HG02678 (cell line): ENCODE results near the gene GNAT3.

Experiments used
- ATAC-seq: cut with Tn5 transposase; IDR thresholded peaks from one replicate; pipeline ENCODE4 v1.9.1; 2021; ENCODE audit warnings: mild to moderate bottlenecking, moderate library complexity; ENCODE audit not compliant: unreplicated experiment

GNAT3 gene

GRCh38 chr7:80511964-80512363 lies at the start of gene GNAT3:
Gene GNAT3, minus strand, starts transcription at chr7:80512064. Its CDS starts 138 bp downstream, at chr7:80511926.
- no peak for ATAC-seq

- no peak for ATAC-seq
Measured at GRCh38 chr7:80558116-80558515, 46.3 kb upstream of the GNAT3 start.

GRCh38 chr7:80552031-80552694 lies 40.3 kb upstream of the GNAT3 start:
- no peak for ATAC-seq

GRCh38 chr7:80550005-80550404 lies 38.1 kb upstream of the GNAT3 start:
- ATAC-seq = no peak

- ATAC-seq = no peak
Measured at GRCh38 chr7:80548840-80549530, 37.1 kb upstream of the GNAT3 start.

GRCh38 chr7:80542398-80542797 lies 30.5 kb upstream of the GNAT3 start:
- no peak for ATAC-seq

GRCh38 chr7:80540836-80541235 lies 29.0 kb upstream of the GNAT3 start:
- ATAC-seq = no peak

GRCh38 chr7:80537091-80537490 lies 25.2 kb upstream of the GNAT3 start:
- ATAC-seq = no peak

- no peak for ATAC-seq
Measured at GRCh38 chr7:80536426-80536825, 24.6 kb upstream of the GNAT3 start.

- no peak for ATAC-seq
Measured at GRCh38 chr7:80533287-80533686, 21.4 kb upstream of the GNAT3 start.

GRCh38 chr7:80532153-80532552 lies 20.3 kb upstream of the GNAT3 start:
- no peak for ATAC-seq

- no peak for ATAC-seq
Measured at GRCh38 chr7:80530136-80530535, 18.3 kb upstream of the GNAT3 start.

- ATAC-seq = no peak
Measured at GRCh38 chr7:80529362-80529761, 17.5 kb upstream of the GNAT3 start.

GRCh38 chr7:80528689-80529088 lies 16.8 kb upstream of the GNAT3 start:
- no peak for ATAC-seq

GRCh38 chr7:80526472-80526871 lies 14.6 kb upstream of the GNAT3 start:
- no peak for ATAC-seq

- no peak for ATAC-seq
Measured at GRCh38 chr7:80524693-80525092, 12.8 kb upstream of the GNAT3 start.

- ATAC-seq = no peak
Measured at GRCh38 chr7:80521809-80522208, 9.9 kb upstream of the GNAT3 start.

- no peak for ATAC-seq
Measured at GRCh38 chr7:80520199-80520598, 8.3 kb upstream of the GNAT3 start.

GRCh38 chr7:80517282-80517747 lies 5.5 kb upstream of the GNAT3 start:
- ATAC-seq = no peak

- no peak for ATAC-seq
Measured at GRCh38 chr7:80515298-80515697, 3.4 kb upstream of the GNAT3 start.

- ATAC-seq = no peak
Measured at GRCh38 chr7:80510021-80510420, 1.8 kb downstream of the GNAT3 start.

- ATAC-seq = no peak
Measured at GRCh38 chr7:80508440-80508839, 3.4 kb downstream of the GNAT3 start.
